ENCODE data around the gene CABP2.

CABP2 gene

GRCh38 chr11:67538823-67539505 lies 15.7 kb upstream of the CABP2 start:
- H3K4me3 ChIP-seq (ENCODE audit: low read length) = no peak overlapping the region
- DNase-seq (ENCODE audit: low read depth) = no peak
- no peak for TF ChIP-seq CTCF (IDR thresholded peaks at IDR 0.05; ENCODE audit: insufficient read depth, low read depth, low read length, missing control alignments)

- DNase-seq (ENCODE audit: low read depth) = no peak
- no peak overlapping the region for H3K4me3 ChIP-seq (ENCODE audit: low read length)
- no peak for TF ChIP-seq CTCF (IDR thresholded peaks at IDR 0.05; ENCODE audit: insufficient read depth, low read depth, low read length, missing control alignments)
Measured at GRCh38 chr11:67538306-67538705, 15.1 kb upstream of the CABP2 start.

- TF ChIP-seq CTCF (IDR thresholded peaks at IDR 0.05; ENCODE audit: insufficient read depth, low read depth, low read length, missing control alignments) = no peak
- no peak overlapping the region for H3K4me3 ChIP-seq (ENCODE audit: low read length)
- DNase-seq (ENCODE audit: low read depth) = no peak
Measured at GRCh38 chr11:67535561-67535960, 12.3 kb upstream of the CABP2 start.

- no peak for TF ChIP-seq CTCF (IDR thresholded peaks at IDR 0.05; ENCODE audit: insufficient read depth, low read depth, low read length, missing control alignments)
- no peak for DNase-seq (ENCODE audit: low read depth)
- H3K4me3 ChIP-seq (ENCODE audit: low read length) = no peak overlapping the region
Measured at GRCh38 chr11:67534070-67534679, 10.9 kb upstream of the CABP2 start.

GRCh38 chr11:67532889-67533288 lies 9.6 kb upstream of the CABP2 start:
- H3K4me3 ChIP-seq (ENCODE audit: low read length) = no peak overlapping the region
- DNase-seq (ENCODE audit: low read depth) = no peak
- no peak for TF ChIP-seq CTCF (IDR thresholded peaks at IDR 0.05; ENCODE audit: insufficient read depth, low read depth, low read length, missing control alignments)

- no peak for TF ChIP-seq CTCF (IDR thresholded peaks at IDR 0.05; ENCODE audit: insufficient read depth, low read depth, low read length, missing control alignments)
Measured at GRCh38 chr11:67530282-67530592, 7.0 kb upstream of the CABP2 start.

GRCh38 chr11:67528376-67528775 lies 5.1 kb upstream of the CABP2 start:
- no peak for TF ChIP-seq CTCF (IDR thresholded peaks at IDR 0.05; ENCODE audit: insufficient read depth, low read depth, low read length, missing control alignments)
- no peak for DNase-seq (ENCODE audit: low read depth)
- H3K4me3 ChIP-seq (ENCODE audit: low read length) = no peak overlapping the region

More at GRCh38 chr11:67530282-67530592, 7.0 kb upstream of the CABP2 start:
- no peak for DNase-seq (ENCODE audit: low read depth)
- H3K4me3 ChIP-seq (ENCODE audit: low read length) = no peak overlapping the region

All from epithelial cell of esophagus (primary cell).